ENCODE results near the gene C15orf39.
"Not testable (repeated sequence)": the region's sequence is repeated elsewhere in the genome, so short reads cannot be mapped to it uniquely, and the experiment has no call there.

The C15orf39 gene

GRCh38 chr15:75201616-75202250 is at the start of gene C15orf39:
TSS of gene C15orf39 (plus strand) at chr15:75201882. CDS start at chr15:75206049, 4,167 bp downstream.
- peak; percentile 79 for DNase-seq

GRCh38 chr15:75152382-75153079 is 49.2 kb upstream of the C15orf39 start:
- DNase-seq = no peak

GRCh38 chr15:75153087-75153486 is 48.6 kb upstream of the C15orf39 start:
- DNase-seq = peak; percentile 28

DNA sequence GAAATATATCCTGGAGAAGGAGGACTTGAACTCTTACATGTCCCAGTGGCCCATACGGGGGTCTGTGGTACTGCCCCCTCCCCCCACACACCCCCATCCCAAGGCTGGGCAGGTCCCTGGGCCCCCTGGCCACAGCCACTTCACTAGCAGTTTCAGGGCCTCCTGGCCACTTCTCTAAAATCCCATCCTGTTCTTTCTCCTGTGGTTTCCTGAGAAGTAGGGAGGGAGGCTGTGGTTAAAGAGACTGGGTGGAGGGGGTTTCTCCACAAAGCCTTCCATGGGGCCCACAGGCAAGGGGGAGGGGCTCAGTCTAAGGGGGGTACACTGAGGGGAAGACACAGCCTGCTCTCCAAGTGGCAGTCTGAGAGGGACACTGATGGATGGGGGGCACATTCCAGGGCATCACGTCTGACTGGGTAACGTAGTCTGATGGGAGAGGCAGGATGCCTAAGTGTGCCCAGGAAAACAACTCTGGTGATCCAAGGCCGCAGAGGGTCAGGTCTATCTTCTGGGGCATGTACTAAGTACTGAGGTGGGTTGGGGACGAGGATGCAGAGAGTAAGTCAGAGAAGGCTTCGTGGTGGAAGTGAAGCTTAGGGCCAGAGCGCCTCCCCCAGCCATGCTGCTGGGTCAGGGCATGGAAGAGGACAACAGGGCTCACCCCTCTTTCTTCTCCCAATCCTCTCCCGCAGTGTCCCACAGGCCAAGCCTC is 48.0 kb upstream of the C15orf39 start:
- no peak for DNase-seq

GRCh38 chr15:75154461-75155062 is 47.1 kb upstream of the C15orf39 start:
- DNase-seq = no peak

DNA sequence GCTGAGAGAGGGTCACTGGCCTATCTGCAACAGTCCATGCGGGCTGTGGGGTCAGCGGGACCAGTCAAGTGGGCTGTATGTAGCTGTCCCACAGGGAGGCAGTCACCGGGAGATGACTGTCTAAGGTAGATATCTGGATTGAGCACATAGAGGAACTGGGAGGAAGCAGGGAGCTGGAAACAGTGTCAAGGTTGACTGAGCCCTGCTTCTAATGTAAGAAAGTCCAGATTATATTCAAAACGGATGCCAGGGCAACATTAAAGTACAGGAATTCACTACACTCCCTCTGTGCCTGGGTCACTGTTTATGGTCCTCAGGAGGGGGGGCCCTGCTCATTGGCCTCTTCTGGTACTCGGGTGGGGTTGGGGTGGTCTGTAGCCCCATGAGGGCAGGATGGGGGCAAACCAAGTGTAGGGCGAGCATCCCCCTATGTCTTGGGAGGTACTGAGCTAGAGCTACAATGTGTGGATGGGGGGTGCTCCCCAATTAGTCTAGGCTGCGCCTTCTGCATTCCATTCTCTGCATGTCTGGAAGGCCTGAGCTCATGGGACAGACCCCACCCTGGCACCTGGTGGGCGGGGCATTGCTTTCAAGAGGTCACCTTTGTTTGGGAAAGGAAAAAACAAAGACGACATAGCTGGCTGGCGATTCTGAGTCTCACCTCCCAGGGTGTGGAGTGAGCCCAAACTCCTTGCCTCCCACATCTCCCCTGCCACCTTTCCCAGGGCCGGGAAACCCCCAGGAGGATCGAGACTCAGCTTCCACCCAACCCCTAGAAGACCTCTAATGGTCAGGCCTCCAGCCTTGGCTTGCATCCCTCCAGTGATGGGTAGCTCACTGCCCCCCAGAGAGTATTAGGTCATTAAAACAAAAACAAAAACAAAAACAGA is 45.1 kb upstream of the C15orf39 start:
- no peak for DNase-seq

DNA sequence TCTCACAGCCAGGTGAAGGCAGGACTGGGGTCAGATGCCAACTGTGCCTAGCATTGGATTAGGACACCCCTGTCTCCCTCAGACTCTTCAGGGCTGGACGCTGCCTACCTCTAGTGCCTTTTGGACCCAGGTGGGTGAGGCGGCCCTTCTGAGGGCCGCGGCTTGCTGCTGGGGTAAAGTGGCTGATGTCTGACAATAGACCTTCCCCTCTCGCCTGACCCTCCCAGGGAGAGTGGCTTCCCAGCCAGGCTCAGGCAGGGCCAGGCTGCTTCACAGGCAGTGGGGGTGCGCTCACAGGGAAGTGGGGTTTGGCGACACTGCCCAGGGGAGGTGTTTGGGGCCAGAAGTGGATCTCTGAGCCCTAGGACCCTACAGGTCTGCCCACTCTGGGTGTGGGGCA is 43.3 kb upstream of the C15orf39 start:
- DNase-seq = no peak

GRCh38 chr15:75159244-75159643 is 42.4 kb upstream of the C15orf39 start:
- DNase-seq = no peak

DNA sequence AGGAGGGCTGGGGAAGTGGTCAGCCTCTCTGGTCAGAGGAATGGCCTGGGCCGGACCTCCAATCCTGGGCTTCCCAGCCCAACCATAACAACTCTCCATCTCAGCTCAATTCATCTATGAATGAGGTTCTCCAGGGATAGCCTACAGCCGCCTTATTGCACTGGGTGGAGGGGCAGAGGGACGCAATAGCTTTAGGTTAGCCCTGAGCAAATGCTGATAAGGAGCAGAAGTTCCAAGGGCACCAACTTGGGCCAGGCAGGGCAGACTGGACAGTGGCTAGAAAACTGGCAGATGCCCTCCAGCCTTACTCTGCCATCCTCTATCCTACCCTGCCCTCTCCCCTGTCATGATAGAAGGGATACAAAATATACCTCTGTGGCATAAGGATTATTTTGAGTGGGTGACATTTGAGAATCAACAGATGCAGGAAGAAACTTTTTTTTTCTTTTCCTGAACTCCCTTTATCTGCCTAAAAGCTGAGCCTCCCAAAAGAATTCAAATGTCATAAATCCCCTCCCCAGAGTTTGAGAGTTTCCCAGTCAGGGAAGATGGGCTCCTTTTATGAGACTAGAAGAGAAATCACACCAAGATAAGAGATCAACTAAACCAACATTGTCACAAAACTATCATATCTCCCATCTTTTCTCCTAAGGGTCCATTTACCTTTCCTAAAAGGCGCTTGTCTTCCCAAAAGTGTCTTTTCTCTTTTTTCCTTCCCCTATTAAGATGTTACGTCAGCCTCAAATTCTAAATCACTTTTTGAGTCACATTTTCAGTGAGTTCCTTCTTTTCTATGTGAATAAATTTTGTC is 40.4 kb upstream of the C15orf39 start:
- no peak for DNase-seq

- no peak for DNase-seq
Observed at GRCh38 chr15:75161917-75162414, 39.7 kb upstream of the C15orf39 start.

GRCh38 chr15:75163150-75163564 is 38.5 kb upstream of the C15orf39 start:
- no peak for DNase-seq

GRCh38 chr15:75164625-75165350 is 36.9 kb upstream of the C15orf39 start:
- DNase-seq = no peak

DNA sequence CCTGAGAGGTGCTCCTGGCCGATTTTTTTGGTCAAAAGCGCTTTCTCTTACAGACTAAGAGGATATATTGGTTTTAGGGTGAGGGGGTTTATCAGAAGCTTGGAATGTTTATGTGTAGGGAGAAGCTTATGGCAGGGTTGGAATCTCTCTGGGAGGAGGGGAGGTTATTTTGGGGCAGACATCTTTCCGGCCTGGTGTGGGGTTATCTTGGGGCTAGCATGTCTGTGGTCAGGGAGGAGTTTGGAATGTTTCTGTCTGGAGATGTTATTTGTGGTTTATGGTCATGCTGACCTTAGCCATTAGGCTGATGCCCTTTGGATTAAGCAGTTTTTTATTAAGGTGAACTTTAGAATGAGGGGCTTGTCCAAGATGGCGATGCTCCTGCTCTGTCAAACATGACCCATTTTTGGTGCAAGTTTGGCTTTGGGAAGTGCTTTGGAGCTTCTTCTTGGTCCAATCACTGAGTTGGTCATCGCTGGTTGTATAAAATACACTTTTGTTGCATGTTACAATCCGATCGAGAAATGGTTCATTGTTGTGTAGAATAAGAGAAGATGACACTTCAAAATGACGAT is 35.1 kb upstream of the C15orf39 start:
- not testable (repeated sequence) for DNase-seq

DNA sequence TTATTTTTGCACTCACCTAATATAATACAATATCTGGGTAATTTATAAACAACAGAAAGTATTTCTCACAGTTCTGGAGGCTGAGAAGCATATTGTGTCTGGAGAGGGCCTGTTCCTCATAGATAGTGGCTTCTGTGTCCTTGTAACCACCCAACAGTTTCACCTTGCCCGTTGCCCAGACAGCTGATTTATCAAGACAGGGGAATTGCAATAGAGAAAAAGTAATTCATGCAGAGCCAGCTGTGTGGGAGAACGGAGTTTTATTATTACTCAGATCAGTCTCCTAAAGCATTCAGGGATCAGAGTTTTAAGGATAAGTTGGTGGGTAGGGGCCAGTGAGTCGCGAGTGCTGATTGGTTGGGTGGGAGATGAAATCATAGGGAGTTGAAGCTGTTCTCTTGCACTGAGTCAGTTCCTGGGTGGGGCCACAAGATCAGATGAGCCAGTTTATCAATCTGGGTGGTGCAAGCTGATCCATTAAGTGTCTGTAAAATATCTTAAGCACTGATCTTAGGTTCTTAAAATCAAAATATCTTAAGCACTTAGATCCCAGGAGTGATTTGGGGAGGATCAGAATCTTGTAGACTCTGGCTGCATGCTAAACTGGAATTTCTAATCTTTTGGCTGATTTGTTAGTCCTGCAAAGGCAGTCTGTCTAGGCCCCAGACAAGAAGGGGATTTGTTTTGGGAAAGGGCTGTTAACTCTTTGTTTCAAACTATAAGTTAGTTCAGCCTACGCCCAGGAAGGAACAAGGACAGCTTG is 33.9 kb upstream of the C15orf39 start:
- no peak for DNase-seq

- no peak for DNase-seq
Observed at GRCh38 chr15:75168374-75168773, 33.3 kb upstream of the C15orf39 start.

DNA sequence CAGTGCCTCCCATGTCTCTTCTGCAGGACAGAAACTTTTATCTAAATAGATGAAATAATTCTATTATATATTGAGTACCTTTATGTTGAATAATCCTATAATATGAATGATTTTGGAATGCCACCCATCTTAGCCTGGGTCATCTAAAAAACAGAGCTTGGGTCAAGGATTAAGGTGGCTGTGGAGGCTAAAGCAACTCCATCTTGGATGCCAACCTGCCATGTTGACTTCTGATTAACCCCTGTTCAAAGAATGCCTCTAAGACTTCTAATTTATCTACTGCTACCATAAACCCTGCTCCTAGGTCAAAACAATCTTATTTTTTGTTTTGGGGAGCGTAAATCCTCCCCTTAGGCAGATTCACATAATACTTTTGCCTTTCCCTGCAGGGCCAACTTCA is 31.5 kb upstream of the C15orf39 start:
- DNase-seq = no peak

GRCh38 chr15:75170711-75171341 is 30.9 kb upstream of the C15orf39 start:
- no peak for DNase-seq

DNA sequence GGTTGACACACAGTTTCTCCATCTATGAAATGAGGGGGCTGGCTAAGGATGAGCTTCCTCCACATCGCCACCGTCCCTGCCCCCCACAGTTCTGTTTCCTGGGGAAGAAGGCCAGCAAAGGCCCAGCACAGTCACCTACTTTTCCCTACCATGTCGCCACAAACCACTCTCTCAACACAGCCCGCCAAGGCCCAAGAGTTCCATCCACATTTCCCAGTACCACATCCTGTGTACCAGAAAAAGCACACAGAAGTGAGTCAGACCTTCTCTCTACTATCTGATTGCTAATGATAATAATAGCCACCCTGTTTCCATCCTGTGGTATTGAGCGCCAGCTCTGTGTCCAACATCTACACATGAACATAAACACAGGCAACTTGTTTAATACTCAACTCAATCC is 30.3 kb upstream of the C15orf39 start:
- DNase-seq = no peak

DNA sequence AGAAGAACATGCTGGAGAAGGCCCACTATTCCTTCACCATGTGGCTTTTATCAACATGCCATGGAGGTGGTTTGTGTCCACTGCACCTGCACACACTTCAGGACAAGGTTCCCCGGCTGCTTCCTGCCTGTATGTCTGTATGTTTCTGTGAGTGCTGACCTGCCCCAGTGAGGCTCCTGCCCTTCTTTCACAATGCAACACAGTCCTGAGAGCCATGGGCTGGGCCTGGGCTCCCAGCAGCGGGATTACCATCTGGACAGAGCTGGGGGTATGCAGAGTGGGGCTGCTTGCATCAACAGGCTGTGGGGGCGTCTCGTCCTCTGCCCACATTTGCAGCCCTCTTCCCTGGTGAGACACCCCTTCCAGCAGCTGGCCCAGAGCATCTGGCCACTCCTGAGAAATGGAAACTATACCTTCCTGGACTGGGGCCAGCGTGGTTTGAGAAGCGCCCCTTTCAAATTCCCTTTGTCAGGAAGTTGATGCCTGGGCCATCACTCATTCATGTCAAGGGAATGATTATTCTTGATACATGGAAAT is 29.3 kb upstream of the C15orf39 start:
- DNase-seq = peak; percentile 66
